Astrocyte (in vitro differentiated cells and primary cell): ENCODE data around the gene TEX48.

ENCODE experiments used
- CTCF ChIP-seq: IDR thresholded peaks from 2 replicates; pipeline ENCODE4 v1.5.1; 2011; ENCODE audit warnings: low read depth, mild to moderate bottlenecking, inconsistent platforms, low read length, moderate library complexity; ENCODE audit not compliant: insufficient read depth
- EZH2 ChIP-seq: IDR thresholded peaks from 2 replicates; pipeline ENCODE4 v1.6.1; 2012; ENCODE audit warnings: mild to moderate bottlenecking, low read length, inconsistent platforms; ENCODE audit not compliant: insufficient read depth

- TF ChIP-seq CTCF (no peak), EZH2 (no peak)
Measured at GRCh38 chr9:114697951-114698351, 16.0 kb upstream of the TEX48 start.
